Measurements from ENCODE around the gene THEM5.
"Not testable (repeated sequence)": the region's sequence is repeated elsewhere in the genome, so short reads cannot be mapped to it uniquely, and the experiment has no call there.

THEM5 gene

DNA sequence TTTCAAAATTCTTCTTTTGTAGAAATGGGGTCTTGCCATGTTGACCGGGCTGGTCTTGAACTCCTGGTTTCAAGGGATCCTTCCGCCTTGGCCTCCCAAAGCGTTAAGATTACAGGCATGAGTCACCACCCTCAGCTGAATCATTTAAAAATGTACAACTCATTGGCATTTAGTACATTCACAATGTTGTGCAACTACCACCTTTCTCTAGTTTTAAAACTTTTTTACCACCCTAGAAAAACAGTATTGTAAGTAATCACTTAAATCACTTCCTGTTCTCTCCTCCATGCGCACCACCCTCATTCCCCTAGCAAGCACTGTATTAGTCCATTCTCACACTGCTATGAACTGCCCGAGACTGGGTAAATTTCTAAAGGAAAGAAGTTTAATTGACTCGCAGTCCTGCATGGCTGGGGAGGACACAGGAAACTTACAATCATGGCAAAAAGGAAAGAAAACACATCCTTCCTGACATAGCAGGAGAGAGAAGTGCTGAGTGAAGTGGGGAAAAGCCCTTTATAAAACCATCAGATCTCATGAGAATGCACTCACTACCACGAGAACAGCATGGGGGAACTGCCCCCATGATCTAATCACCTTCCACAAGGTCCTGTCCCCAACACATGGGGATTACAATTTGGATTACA, 14.4 kb upstream of the THEM5 start:
- DNase-seq (ENCODE audit: low read depth in 3 of 3), result no peak

DNA sequence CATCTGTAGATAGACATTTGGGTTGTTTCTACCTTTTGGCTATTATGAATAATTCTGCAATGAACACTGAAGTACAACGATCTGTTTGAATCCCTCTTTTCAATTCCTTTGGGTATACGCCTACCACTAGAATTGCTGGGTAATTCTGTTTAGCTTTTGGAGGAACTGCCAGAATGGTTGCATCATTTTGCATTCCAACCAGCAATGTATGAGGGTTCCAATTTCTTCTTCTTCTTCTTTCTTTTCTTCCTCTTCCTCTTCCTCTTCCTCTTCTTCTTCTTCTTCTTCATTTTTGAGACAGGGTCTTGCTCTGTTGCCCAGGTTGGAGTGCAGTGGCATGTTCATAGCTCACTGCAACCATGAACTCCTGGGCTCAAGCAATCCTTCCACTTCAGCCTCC, 13.8 kb upstream of the THEM5 start:
- no peak for DNase-seq (ENCODE audit: low read depth in 3 of 3)

DNA sequence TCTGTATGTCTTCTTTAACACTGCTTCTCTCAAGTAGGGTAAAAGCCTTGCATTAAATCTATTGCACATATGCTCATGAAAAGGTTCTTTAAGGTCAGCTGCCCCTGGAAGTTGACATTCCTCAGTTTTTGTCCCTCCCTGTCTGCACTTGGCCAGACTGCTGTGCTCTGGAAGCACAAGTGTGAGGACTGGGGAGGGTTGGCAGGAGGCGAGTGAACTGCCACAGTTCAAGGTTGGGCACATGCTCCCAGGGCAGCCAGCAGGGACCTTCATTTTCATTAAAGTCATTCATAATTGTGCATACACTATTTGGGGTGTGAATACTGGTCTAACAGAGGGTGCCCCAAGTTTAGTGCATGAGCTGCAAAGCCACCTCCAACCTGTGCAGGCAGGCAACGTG, 10.9 kb upstream of the THEM5 start:
- DNase-seq (ENCODE audit: low read depth in 3 of 3), result no peak

DNA sequence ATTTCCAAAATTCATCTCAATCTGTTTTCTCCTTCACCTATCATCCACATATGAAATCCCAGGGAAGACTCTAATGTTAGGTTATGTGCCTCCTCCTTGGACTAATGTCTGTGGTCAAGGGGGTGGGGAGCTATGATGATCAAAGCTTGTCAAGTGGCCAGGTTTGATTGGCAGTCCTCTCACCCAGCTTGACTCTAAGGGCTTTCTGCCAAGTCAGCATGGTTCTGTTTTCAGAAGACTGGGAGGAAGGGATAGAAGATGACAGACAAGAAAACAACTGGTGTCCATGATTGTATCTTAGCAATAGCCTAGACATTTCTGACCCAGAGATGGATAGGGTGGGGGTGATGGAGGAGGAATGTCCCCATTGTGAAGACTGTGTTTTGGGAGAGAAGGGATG, 9.1 kb upstream of the THEM5 start:
- no peak for DNase-seq (ENCODE audit: low read depth in 3 of 3)

DNA sequence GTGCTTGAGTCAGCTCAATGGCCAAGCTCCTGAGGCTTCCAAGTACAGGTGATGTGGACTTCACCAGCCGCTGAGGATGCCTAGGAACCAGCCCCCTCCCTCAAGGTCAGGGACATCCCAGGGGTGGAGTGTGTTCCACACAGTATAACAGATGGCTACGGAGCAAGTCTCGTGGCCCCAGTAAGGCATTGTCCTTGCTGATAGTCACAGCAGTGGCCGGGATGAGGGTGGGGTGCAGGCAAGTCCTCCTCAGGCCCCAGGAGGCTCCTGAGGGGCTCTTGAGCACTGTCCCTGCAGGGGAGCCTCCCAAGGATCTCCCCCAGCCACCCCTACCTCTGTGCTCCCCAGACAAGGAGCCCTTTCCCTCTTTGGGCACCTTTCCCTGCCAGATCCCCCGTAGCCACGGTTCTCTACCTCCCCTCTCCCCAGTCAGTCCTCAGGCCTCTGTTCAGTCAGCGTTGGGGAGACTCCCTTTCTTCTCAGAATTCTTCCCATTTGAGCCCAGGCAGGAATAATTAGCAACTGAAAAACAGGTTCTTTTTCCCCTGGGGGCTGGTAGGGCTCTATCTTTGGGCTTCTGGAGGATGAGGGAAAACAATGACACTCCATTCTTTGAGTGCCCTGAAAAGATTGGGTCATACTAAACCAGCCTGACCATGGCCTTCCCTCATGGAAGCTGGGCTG, 7.1 kb upstream of the THEM5 start:
- no peak for DNase-seq (ENCODE audit: low read depth in 3 of 3)

DNA sequence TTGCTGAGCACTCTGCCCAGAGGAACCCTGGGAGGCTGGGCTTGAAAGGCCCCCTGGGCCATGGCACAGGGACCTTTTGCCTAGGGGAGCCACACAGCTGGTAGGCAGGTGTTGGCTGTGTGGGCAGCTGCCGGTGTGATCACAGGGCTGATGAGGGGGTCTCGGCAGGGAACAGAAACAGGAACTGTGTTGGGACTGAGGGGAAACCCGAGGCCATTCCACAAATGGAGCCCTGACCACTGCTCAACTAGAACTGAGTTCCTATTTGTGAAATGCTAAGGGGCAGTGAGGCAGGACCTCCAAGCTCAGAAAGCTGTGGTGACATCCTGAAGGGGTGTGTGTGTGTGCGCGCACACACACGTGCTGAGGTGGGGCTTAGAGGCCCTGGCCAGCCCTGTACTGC, 6.4 kb upstream of the THEM5 start:
- DNase-seq (ENCODE audit: low read depth in 3 of 3), result no peak

DNA sequence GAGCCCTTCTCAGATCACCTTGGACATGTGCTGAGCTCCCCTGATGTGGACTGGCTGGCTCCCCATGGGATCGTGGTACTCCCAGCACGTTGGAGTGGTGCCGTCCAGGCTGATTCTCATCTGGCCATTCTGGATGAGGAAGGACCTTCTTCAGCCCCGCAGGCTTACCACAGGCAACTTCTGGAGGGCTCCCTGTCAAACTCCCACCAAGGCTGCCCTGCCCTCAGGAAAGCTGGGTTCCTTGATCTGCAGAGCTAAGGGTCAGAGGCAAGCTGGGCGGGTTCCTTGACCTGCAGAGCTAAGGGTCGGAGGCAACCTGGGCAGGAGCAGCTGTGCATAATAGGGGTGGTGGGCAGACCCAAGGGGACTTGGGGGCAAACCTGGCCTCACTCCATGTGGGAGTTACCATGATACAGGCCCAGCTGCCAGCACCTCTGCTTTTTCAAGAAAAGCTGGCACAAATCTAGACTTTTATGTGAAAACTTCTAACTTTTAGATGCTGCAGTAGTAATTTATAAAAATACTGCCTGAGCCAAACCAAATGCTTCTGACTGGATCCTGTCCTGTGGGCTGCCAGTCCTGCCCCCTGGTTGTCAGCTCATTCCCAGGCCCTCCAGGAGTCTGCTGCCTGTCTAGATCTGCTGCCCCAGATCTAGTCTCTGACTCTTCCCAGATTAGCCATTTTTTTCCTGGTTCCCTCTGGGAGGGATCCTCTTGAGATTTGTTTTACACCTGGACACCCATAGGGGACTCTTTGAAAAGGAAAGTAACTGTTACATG, 5.6 kb upstream of the THEM5 start:
- DNase-seq (ENCODE audit: low read depth in 3 of 3), result no peak

DNA sequence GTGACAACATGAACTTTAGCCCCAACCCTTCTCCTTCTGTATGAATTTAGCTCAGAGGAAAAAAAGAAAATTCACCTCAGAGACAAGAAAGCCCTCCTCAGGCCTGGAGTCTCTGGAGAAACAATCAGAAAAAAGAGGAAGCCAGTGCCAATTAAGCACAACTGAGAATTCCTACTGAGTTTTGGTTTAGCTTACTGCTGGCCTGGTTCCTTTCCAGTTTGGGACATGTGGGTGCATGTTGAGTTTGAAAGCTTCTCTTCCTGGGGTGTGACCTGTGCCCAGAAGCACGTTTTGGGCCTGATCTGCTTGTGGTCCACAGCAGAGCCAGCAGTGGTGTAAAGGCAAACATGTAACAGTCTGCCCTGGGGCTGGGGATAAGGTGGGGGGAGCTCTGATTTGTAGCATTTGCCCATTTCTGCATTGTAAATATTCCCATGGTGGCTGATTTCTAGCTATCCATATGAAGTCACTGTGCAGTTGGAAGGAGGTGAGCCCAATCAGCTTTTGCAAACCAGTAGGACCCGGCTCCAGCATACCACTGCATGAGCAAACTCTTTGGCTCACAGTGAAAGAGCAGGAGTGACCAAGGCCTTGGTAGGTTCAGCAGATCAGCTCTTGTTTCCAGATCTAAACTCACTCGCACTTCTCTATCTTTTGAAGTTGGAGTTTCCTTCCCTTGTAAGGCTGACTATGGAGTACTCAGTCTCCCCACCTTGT, 4.7 kb upstream of the THEM5 start:
- DNase-seq (ENCODE audit: low read depth in 3 of 3), result no peak

DNA sequence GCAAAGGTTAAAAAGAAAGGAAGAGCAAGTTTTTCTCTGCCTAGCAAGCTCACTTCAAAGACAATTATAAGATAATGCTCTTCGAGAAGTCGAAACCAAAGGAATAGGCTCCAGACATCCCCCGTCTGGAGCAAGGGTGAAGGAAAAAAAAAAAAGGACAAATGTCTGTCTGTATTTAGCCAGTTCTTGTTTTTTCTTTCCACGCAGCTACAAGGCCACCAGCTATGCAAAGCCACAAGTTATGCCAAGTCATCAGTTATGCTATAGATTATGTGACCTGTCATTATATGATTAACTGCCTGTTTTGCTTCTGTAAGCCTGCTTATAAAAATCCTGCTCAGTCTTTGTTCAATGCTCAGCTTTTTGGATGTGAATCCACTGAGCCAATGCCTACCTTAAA, 2.4 kb upstream of the THEM5 start:
- DNase-seq (ENCODE audit: low read depth in 3 of 3), result no peak

DNA sequence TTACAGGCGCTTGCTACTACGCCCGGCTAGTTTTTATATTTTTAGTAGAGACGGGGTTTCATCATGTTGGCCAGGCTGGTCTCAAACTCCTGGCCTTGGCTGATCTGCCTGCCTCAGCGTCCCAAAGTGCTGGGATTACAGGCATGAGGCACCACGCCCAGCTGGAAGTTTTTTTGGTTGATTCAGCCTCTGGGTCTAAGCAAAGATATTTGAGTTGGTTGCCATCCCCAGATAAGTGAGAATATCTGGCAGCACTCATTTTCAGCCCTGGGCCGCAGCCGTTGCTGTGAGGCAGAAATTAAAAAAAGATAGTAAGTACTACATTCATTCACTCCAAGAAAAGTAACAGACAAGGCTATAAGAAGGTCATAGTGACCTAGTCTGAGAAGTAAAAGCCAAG, 2.0 kb upstream of the THEM5 start:
- not testable (repeated sequence) for DNase-seq (ENCODE audit: low read depth in 3 of 3)

DNA sequence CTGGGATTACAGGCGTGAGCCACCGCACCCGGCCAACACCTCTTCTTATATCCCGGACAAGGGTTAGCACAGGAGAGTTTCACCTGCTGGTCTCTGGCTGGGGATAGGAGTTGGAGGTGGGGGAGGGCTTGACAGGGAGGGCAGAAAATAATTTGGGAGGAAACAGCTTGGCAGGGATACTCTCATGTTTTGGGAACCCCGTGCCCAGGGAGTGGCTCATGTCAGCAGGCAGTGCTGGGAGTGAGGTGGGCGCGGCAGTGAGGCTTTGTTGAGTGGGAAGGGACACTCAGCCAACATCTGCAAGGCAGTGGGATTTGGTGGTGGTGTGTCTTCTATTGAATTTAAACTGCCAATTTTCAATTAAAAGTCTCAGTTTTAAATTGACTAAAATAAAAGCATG, 1.1 kb upstream of the THEM5 start:
- DNase-seq (ENCODE audit: low read depth in 3 of 3), result no peak

DNA sequence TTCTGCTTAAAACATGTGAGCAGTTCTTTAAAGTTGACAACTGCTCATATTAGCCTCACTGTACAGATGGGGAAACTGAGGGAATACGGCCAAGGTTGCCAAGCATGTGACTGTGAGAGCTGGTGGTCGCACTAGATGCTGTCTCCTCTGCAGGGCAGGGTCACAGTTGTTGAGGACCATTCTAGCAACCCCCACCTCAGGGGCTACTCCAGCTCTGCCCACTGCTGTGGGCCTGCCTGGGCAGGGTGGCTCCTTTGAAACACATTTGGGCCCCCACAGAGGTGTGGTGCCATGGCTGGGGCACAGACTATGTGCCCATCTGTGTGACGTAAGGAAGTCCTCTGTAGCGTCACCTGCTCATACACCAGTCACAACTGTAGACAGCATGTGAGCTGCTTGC, 779 bp downstream of the THEM5 start:
- no peak for DNase-seq (ENCODE audit: low read depth in 3 of 3)

DNA sequence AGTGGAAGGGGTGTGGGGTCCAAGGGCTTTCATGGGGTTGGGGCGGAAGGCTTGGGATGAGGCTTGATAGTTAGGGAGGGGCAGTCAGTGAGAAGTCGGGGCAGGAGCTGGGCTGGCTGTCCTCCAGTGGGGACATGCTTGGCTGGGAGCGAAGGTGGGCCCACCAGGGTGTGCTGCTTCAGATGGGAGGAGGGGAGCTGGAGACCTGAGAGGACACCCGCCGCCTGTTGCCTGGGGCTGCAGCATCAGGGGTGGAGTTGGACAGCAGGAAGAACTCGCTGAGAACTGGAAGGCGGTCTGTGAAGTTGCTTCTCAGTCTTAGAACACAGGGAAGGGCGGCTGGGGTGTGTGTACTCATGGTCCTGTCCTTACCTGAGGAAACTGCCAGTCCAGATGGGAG, 1.6 kb downstream of the THEM5 start:
- no peak for DNase-seq (ENCODE audit: low read depth in 3 of 3)

DNA sequence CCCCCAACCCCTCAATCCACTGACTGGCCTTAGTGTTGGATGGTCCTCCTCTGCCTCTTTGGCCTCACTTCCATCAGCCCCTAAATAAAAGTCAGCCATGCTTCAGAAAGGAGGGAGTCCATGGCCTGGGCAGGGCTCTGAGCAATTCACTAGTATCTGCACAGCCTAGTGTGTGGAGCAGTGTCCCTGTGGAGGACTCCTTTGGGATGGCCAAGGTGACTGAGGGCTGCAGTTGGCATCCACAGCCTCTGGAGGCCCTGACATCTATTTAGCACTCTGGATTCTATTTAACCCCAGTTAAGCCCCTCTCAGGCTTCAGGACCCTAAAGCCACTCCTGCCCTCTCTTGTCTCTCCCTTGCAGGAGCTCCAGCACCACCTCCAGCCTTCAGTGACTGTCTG, 3.6 kb downstream of the THEM5 start:
- DNase-seq (ENCODE audit: low read depth in 3 of 3), result no peak

DNA sequence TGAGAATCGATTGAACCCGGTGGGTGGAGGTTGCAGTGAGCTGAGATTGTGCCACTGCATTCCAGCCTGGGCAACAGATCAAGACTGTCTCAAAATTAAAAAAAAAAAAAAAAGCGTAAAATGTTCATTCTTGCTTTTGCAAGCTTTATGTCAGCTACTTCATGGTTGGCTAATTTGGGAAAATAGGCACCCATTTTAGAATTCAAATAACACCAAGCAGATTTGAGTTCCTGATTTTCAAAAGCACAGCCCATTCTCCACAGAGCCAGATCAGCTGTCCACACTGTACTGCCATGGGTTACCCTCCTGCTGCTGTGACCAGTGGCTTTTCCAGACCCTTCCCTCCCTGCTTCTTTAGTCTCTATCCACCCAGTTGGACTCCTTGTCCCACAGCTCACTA, 4.4 kb downstream of the THEM5 start:
- no peak for DNase-seq (ENCODE audit: low read depth in 3 of 3)

DNA sequence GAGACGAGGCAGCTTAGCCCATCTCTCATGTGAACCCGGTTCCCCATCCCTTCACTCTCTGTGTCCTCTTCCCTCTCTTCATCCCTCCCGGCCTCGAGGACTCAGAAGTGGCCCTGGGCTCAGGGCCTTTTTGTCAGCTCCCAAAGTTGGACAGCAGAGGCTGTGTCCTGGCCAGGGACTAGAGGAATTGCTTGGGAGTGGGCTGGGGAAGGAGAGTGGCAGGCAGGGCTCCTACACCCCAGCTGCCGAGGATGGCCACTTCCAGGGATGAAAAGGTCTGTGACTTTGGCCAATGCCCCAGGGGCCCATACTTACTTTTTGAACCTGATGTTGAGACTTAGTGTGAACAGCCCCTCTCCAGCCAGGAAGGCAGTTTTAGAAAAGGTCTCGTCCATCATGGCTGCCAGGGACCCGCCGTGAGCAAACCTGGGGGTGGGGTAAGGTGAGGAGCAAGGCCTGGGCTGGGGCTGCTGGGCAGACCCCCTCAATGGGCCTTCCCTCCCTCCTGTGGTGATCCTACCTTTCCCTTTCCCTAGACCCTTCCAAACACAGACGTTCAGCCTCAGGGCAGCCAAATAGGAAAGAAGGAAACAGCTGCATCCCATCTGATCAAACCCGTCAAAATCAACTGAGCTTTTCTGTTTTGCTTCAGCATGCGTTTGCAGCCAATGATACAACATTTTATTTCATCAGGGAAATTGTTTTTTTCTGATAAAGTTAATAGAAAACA, 5.5 kb downstream of the THEM5 start:
- DNase-seq (ENCODE audit: low read depth in 3 of 3), result no peak

DNA sequence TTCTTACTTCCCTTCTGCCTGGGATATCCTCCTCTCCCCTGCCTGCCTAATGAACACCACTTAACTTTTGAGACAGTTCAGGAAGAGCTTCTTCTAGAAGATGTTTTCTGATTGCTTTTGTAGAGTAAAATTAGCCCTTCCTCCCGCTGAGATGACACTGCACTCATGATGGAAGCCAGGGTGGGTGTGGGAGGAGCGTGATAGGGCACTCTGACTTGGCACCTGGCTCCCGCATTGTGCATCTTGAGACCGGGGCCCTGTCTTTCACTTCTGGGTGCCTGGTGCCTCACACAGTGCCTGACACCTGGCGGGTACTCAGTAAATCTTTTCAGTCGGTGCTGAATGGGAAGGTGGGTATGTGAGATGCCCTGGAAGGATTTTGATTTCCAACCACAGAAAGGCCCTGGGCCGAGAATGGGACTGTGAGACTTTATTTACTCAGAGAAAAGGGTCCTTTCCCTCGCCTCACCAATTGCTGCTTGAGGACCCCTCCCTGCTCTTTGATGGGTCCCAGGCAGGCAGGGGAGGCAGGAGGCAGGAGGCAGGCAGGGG, 6.8 kb downstream of the THEM5 start:
- DNase-seq (ENCODE audit: low read depth in 3 of 3), result no peak

DNA sequence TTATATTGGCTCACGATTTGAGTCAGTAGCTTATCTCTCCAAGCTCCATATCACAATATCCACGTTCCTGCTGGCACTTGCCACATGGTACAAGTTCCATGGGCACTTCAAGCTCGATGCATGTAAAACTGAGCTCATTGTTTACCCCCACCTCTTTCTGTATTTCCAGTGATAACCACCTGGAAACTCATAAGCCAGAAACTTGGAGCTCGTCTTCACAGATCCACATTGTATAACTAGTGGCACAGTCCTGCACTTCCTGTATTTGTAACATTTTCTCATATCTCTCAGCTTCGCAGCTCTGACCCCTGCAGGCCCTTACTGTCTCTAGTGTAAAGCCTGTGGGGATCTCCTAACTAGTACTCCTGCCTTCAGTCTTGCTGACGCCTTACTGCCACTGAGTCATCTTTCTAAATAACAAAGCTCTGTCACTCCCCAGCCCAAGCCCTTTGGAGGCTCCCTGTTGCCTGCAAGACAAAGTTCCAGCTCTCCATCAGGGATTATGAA, 7.4 kb downstream of the THEM5 start:
- no peak for DNase-seq (ENCODE audit: low read depth in 3 of 3)

DNA sequence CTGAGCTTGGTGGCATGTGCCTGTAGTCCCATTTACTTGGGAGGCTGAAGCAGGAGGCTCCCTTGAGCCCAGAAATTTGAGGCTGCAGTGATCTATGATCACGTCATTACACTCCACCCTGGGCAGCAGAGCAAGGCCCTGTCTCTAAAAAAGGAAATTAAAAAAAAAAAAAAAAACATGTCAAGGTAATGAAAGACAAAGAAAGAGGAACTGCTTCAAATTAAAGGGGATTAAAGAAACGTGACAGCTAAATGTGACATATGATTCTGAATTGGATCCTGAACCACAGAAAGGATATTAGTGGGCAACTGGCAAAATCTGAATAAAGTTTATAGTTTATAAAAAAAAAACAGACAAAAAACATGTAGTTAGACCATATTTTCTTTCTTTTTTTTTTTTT, 10.1 kb downstream of the THEM5 start:
- no peak for DNase-seq (ENCODE audit: low read depth in 3 of 3)

DNA sequence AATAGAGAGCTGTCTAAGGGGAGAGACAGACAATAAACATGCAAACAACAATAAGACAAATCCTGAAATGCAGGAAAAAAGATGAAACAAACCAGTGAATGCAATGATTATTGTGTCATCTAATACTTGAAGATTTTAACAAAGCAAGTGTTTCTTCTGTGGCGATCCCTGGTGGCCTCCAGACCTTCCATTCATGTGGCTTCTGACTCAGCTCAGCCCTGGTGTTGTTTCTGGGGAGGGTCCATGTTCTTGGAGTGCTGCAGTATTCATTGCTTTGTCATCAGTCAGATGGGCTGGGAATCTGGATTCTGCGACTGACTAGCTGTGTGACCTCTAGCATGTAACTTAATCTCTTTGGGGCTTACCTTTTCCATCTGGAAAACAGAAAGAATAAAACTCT, 12.4 kb downstream of the THEM5 start:
- DNase-seq (ENCODE audit: low read depth in 3 of 3), result no peak

DNA sequence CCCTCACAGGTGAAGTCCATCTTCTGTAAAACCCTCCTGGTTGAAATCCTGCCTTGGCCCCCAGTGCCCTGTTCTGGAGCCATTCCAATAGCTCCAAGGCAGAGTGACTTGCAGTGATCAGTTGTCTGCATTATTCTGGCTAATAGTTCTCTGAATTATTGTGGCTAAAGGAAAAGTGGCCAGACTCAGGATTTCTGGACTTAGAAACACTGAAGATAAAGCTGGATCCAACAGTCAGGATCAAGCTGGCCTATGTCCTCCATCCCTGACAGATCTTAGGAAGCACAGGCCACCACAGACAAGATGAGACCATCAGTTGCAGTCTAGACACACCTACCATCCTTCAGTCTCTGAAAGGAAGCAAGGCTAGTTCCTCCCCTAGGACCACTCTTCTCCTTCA, 13.1 kb downstream of the THEM5 start:
- no peak for DNase-seq (ENCODE audit: low read depth in 3 of 3)

All from stimulated activated CD4-positive, alpha-beta T cell treated with anti-CD3 and anti-CD28 coated beads, TNF-alpha, amount 100 ng/mL, for 24 hours (primary cell).